GM18499 (cell line): ENCODE results near the gene GPR42.

ENCODE experiments used
- ATAC-seq: cut with Tn5 transposase; IDR thresholded peaks from one replicate; pipeline ENCODE4 v1.9.1; 2021; ENCODE audit warnings: moderate number of reproducible peaks; ENCODE audit not compliant: insufficient read depth, unreplicated experiment

The GPR42 gene, protein sequence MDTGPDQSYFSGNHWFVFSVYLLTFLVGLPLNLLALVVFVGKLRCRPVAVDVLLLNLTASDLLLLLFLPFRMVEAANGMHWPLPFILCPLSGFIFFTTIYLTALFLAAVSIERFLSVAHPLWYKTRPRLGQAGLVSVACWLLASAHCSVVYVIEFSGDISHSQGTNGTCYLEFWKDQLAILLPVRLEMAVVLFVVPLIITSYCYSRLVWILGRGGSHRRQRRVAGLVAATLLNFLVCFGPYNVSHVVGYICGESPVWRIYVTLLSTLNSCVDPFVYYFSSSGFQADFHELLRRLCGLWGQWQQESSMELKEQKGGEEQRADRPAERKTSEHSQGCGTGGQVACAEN

DNA sequence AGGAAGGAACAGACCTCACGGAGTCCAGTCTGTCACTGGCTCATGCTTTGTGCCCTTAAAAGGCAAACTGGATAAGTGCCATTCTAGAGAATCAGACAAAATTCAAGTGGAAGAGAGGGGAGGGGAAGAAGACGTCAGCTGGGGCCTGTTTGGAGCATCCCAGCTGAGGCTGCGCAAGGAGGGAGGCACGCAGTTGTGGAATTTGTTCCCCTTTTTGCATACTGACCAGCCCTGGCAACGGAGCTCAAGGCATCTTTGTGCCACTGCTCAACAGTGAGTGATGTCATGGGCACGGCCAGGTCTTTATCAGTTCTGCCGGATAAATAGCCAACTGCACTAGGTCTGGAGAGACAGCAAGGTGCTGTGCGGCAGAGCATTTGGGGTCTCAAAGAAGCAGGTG is at the start of gene GPR42:
GPR42 (plus strand) TSS at position 347 of the 400 bp plus-strand sequence. CDS start 292 bp downstream, outside the sequence.
- no peak for ATAC-seq

DNA sequence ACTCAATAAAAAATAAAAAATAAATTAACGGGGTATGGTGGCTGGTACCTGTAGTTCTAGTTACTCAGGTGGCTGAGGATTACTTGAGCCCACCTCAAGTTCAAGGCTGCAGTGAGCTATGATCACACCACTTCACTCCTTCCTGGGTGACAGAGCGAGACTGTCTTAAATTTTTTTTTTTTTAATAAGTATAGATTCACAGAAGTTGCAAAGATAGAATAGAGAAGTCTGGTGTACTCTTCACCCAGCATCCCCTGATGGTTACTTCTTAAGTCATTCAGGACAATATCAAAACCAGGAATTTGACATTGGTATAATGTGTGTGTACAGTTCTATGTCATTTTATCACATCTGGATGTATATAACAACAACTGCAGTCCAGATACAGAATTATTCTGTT is 49.6 kb upstream of the GPR42 start:
- no peak for ATAC-seq

DNA sequence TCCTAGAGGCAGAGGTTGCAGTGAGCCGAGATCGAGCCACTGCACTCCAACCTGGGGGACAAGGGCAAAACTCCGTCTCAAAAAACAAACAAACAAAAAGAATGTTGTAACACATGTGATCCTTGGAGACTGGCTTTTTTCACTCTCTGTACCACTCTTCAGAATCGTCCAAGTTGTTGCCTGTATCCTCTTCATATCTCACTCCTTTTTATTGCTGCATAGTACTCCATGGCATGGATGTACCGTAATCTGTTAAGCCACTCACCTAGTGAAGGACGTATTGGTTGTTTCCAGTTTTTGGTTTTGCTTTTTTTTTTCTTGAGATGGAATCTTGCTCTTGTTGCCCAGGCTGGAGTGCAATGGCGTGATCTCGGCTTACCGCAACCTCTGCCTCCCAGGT is 48.9 kb upstream of the GPR42 start:
- no peak for ATAC-seq

DNA sequence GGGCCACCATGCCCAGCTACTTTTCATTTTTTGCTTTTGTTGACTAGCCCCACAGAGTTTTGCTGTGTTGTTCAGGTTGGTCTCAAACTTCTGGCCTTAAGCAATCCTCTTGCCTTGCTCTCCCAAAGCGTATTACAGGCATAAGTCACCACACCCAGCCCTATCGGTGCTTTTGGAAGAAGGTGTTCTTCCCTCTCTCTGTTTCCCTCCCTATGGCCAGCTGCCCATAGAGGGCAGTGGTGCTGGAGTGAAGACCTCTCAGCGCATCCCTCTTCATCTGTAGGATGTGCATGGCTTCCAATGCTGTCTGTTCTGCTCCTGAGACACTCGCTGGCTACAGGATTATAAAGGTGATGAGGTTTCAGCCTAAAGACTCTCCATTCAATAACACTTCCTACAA is 43.2 kb upstream of the GPR42 start:
- ATAC-seq: no peak

DNA sequence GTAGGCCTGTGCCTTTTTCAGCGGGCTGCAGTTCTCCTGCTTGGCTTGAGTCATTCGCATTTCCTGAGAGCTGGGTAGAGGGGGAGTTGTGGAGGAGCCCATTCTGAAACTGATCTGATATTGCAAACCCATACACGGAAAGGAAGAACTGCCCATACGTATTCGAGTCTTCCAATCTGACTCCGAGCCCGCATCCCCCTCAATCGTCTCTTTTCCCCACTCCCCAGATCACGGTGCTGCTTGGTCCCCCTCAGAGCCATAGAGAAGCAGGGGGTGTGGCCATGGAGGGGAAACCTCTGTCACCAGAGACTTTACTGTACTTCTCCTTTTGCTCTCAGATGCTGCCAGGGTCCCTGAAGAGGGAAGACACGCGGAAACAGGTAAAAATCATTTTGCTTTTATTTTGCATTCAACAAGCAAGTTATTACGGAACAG is 42.0 kb upstream of the GPR42 start, which contains the start of gene CD22:
CD22 (plus strand) TSS at position 337 of the 435 bp plus-strand sequence. CDS start 2,854 bp downstream, outside the sequence.
- no peak for ATAC-seq

DNA sequence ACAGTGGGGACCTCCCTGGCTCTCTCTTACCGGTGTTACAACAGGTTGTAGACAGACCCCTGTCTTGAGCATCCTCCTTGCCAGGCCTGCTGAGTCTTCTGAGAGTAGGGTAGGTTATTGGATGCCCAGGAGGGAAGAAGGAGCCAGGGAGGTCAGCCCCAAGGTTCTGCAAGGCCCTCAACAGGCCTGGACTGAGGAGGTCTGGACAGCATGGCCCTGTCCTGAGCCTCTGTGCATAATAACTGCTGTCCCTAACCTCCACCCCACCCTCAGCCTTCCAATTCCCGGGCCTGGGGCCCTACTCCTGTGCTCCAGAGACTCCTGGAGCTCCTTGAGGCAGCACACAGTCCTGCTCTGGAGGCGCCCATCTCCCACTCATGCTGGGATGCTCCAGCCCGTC is 41.5 kb upstream of the GPR42 start:
- no peak for ATAC-seq

GRCh38 chr19:35330475-35330874 is 40.4 kb upstream of the GPR42 start:
- no peak for ATAC-seq

- ATAC-seq: no peak
Measured at GRCh38 chr19:35331551-35332214, 39.2 kb upstream of the GPR42 start.

DNA sequence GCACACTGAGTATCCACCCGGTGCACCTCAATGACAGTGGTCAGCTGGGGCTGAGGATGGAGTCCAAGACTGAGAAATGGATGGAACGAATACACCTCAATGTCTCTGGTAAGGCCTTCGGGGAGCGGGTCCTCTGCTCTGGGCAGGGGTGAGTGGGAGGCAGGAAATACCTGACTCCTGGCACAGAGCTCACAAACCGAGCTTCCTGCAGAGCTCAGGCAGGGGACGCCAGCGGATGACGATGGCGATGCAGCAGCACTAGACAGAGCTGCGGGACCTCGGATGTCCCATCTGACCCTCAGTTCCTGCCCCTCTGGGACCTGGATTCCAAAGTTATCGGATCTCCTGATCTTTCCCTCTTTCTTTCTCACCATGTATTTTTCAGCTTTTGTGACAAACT is 38.1 kb upstream of the GPR42 start:
- no peak for ATAC-seq

GRCh38 chr19:35334144-35334753 is 36.6 kb upstream of the GPR42 start:
- ATAC-seq: no peak

- no peak for ATAC-seq
Measured at GRCh38 chr19:35336166-35336955, 34.5 kb upstream of the GPR42 start.

- ATAC-seq: no peak
Measured at GRCh38 chr19:35337097-35337983, 33.5 kb upstream of the GPR42 start.

DNA sequence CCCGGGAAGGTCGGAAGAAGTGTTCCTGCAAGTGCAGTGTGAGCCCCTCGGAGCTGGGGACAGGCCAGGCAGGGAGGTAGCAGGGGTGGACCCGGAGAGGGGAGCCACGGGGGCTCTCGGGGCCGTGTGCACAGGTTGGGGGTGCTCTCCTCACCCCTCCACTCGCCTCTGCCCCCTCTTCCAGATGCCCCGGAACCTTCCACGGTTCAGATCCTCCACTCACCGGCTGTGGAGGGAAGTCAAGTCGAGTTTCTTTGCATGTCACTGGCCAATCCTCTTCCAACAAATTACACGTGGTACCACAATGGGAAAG is 32.9 kb upstream of the GPR42 start:
- no peak for ATAC-seq

DNA sequence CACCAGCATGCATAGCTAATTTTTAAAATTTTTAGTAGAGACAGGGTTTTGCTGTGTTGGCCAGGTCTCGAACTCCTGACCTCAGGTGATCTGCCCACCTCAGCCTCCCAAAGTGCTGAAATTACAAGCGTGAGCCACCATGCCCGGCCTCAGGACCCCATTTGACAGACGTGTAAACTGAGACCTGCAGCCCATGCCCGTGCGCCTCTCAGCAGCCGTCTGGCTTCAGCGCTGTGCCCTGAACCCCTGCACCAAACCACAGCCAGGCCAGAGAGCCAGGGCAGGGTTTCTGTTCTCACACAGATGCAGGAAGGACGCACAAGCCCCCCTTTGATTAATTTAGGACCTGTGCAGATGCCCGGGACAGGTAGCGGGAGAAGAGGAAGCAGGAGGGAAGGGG is 30.4 kb upstream of the GPR42 start:
- no peak for ATAC-seq

GRCh38 chr19:35341006-35341405 is 29.9 kb upstream of the GPR42 start:
- no peak for ATAC-seq

GRCh38 chr19:35341565-35342225 is 29.2 kb upstream of the GPR42 start:
- ATAC-seq: no peak

DNA sequence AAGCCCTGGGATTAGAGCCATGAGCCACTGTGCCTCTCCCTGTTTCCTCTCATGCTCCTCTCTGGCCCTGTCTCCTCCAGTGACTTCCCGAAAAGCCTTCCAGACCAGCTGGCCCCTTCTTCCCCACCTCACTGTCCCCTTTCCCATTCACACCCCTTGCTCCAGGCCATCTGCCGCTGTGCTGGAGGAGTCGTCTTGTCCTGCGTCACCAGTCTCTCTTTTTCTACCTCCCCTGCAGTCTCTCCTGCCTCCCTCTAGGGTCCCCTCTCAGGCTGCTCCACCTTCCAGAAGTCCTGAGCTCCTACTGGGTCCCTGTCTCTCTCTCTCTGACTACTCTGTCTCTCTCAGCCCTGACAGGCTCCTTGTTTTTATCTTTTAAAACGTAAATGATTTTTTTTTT is 28.4 kb upstream of the GPR42 start:
- no peak for ATAC-seq

DNA sequence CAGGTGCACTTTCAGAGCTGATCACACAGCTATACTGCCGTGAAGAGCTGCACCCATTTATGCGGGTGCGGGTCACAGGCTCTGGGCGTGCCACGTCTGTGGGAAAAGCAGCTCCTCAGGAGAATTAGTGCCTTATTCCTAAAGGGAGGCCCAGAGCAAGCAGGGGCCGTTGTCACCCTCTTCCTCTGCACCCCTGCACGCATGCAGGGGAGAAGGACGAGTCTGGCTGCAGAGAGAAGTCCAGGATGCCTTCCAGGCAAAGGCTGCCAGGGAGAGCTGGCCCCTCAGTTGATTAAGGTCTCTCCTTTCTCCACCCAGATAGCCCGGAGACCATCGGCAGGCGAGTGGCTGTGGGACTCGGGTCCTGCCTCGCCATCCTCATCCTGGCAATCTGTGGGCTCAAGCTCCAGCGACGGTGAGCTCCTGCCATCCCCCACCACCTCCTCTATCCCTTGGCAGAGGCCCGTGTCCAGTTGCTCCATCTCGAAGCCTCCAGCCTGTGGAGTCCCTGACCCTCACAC is 26.3 kb upstream of the GPR42 start:
- no peak for ATAC-seq

- ATAC-seq: no peak
Measured at GRCh38 chr19:35345671-35346111, 25.2 kb upstream of the GPR42 start.
